HG03439 (cell line): ENCODE measurements around the gene PGBD5.

Experiments used
- ATAC-seq: cut with Tn5 transposase; IDR thresholded peaks from one replicate; pipeline ENCODE4 v1.9.1; 2021; ENCODE audit warnings: mild to moderate bottlenecking, moderate library complexity; ENCODE audit not compliant: unreplicated experiment

PGBD5 gene

DNA sequence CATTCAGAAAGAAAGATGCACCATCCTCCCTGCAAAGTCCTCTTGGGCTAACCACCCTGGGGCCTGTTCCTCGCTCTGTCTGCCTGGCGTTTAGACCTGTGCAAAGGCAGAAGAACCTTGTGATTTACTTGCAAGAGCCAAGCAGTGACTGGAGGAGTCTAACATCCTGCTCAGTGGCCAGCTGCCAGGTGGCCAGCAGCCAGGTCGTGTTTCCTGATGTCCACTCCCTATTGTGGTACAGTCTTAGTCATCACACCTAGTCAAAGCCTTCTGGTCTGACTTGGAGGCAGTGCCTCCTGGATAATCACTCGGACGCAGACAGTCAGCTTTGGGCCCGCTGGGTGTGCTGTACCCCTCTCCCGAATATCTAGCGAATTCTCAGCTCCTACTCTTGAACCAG lies 118.1 kb downstream of the PGBD5 start:
- ATAC-seq: no peak

DNA sequence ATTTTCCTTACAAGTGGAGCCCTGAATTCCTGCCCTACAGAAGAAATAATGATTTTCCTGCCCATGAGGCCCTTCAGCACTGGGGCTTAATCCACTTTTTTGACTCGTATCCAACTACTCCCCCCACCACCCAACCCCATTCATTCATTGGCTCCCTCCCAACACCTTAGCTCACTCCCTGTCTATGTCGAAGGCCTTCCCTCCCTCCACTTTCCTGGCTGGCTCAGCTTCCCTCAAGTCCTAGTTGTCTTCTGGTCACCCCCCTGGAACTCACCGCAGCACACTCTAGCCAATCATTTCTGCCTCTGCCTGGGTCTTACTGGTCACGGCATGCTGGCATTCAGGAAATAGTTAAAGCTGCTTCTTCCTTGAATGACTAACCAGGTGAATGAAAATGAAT lies 118.9 kb downstream of the PGBD5 start:
- ATAC-seq: no peak

GRCh38 chr1:230306169-230306568 lies 120.0 kb downstream of the PGBD5 start:
- no peak for ATAC-seq

DNA sequence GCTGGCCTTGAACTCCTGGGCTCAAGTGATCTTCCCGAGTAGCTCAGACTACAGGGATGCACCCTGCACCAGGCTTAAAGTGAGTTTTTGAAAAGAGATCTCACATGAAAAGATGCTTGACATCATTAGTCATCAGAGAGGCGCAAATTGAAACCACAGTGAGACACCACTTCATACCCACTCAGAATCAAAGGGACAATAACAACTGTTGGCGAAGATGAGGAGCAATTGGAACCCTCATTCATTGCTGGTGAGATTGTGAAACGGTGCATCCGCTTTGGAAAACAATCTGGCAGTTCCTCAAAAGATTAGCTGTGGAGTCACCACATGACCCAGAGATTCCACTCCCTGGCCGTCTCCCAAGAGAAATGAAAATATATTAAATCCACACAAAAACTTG lies 122.3 kb downstream of the PGBD5 start:
- no peak for ATAC-seq

DNA sequence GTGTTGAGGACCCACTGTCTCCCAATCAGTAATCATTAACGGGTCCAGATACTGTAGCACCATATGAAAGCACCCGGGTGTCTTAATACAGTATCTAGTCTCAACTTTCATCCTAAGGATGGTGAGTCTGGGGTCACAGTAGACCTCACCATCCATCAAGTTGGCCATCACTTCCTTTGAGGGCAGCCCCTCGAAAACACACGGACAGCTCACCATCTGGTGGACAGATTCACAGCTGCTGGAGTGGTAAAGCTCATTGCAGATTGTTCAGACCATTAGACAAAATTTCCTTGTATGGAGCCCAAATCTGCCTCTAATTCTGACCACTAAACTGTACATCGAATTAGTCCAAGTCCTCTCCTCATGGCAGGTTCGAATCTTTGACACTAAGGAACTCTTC lies 123.1 kb downstream of the PGBD5 start:
- no peak for ATAC-seq

- no peak for ATAC-seq
These were observed 124.3 kb downstream of the PGBD5 start for GRCh38 chr1:230301822-230302221.

DNA sequence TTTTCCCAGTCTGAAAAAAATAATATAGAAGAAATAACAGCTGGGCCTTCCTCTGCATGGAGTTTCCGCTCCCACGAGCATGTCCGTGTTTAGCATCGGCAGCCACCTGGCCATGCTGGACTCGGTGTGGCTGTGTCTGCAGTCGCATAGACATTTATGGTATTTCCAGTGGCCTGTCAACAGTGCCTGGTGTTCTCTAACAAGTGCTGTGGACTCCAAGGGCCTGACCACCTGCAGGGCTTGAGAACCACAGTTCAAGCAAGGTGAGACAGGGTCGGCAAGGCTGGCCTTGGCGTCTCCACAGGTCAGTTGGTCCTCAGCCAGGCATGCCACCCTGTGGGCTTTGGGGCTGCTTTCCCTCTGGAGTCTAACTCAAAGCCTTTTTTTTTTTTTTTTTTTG lies 124.8 kb downstream of the PGBD5 start:
- no peak for ATAC-seq

GRCh38 chr1:230300322-230301301 lies 125.5 kb downstream of the PGBD5 start:
- ATAC-seq: no peak

DNA sequence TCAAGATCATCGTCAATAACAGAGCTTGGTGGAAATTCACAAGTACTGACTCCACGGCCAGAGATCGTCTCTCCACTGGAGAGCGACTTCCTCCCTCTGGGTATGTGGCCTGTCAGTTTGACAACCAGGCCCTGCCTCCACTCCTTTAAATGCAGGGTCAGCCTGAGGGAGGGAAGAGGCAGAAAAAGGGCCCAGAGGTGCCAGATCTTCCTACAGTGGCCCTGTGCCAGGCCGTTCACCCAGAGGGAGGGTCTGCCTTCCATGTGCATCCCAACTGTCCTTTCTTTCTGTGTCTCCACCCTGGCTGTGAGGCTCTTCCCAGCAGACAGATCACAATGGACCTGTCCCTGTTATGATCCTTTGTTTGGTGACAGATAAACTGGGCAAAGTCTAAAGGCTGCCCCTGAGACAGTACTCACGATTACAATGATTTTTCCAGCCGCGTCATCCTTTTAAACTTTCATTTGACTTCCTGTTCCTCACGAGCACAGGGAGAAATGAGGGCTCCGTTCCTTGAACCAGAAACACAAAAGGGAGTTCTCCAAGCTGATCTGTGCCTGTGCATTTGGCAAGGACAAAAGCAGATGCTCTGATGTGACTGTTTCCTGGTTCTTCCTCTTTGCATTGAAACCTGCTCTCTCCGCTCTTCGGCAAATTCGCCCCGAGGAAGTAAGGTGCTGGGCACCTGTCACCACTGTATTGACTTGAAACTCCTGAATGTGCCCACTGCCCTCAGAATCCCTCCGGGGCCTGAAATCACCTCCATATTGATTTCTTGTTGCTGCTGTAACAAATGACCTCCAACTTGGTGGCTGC lies 126.7 kb downstream of the PGBD5 start:
- ATAC-seq: no peak

DNA sequence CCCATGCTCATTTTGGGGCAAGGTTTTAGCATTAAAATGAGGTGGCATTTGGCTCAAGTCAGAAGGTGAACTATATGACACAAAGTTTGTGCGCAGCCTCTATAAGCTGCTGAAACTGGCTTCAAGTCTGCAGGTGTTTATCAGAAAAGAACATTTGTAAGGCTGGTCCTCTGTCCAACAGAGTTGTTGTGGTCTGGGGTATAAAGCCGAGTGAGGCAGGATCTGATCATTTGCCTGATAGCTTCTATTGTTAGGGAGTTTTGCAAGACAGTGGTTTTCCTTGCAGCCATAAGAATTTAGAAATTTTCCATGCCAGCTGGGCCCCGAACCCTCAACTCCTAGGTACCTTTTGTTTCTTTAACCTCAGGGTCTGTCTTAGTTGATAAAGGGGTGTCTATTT lies 130.8 kb downstream of the PGBD5 start:
- no peak for ATAC-seq

DNA sequence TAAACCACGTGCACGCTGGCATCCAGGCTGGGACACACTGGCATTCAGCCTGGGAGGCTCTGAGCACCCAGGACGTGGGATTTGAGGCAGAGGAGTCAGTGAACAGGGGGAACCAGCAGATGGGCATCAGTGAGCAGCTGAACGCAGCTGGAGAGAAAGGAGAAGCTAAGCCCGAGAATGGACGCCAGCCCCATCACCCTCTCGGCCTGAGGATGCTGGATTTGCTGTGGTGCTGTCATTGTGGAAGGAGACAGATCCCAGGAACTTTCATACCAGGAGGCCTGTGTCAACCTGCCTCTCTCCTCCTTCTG lies 132.8 kb downstream of the PGBD5 start:
- ATAC-seq: no peak

DNA sequence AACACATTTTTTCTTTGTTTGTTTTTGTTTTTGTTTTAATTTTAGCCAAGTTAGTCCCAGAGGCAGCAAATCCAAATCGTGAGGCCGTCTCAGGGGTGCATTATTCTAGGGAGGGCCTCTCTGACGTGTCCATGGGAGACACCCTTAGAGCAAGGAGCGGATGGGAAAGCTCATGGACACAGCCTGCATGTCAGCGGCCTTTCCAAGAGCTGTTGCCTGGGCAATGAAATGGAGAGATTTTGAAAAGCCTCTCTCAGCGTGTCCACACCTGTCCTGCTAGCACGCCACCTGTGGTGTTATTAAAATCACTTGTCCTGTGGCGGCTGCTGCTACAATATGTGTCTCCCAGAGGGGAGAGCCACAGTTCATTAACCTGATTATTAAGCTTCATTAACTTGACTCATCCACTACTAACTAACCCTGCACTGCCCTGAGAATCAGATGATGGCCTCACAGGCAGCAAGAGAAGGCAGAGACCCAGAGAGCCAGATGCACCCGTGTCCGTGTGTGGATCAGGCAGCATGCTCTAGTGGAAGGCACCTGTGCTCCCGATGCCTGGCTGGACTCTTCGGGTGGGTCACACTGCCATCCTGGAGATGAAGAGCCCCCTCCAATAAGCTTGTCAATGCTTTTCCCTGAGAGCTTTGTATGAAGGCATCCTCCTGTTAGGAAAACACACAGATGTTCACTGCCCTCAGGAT lies 133.3 kb downstream of the PGBD5 start:
- no peak for ATAC-seq

- no peak for ATAC-seq
These were observed 134.2 kb downstream of the PGBD5 start for GRCh38 chr1:230291731-230292620.

DNA sequence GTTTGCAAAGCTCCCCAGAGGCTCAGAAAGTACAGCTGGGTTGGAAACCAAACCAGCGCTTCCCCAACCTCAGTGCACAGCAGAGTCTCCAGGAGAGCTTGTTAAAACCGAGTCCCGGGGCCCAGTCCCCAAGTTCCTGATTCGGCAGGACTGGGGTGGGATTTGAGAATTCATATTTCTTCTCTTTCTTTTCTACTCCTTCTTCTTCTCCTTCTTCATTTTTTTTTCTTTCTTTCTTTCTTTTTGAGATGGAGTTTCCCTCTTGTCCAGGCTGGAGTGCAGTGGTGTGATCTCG lies 136.8 kb downstream of the PGBD5 start:
- no peak for ATAC-seq

DNA sequence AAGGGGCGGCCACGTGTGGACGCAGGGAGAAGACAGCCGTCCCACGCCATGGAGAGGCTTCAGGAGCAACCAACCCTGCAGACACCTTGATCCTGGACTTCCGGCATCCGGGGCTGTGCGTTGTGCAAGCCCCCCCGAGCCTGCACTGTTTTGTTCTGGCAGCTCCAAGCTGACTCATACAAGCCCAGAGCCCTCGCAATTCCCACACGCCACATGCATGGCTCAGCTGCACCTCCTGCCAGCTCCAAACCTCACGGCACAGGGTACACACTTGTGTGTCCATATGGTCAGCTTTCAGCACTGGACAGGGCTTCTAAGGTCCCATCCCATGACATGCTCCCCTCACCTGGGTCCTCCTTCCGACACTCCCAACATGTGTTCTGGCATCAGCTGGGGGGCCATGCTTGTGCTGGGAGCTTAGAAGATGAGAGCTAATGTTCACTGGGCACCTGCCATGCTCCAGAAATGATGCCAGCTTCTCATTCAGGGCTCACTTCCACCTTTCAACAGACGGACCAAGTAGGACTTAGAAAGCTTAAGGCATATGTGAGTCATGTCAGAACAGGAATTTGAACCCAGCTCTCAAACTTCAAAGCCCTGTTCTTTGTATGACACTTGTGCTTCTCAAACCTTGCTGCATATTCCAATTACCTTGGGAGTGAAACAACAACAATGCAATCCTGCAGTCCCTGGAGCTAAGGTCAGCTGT lies 137.3 kb downstream of the PGBD5 start:
- ATAC-seq: no peak

- ATAC-seq: no peak
These were observed 138.3 kb downstream of the PGBD5 start for GRCh38 chr1:230287674-230288315.

DNA sequence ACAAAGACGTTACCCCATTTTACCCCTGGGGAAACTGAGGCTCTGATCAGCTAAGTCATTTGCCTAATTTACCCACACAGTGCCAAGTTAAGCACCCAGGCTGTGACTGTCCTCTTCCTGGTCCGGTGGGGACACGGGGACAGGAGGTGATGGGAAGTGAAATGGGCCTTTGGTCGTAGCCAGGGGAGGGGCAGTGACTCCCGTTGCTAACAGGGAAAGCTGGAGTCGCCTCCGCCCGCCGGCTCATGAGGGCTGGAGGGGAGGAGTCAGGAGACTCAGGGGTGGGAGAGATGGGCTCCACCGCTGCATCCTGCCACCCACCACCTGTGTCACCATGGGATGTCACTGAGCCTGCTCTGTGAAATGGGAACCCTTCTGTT lies 139.3 kb downstream of the PGBD5 start:
- no peak for ATAC-seq

- no peak for ATAC-seq
These were observed 139.8 kb downstream of the PGBD5 start for GRCh38 chr1:230286166-230286889.

- no peak for ATAC-seq
These were observed 140.8 kb downstream of the PGBD5 start for GRCh38 chr1:230285351-230285750.
